Retinal pigment epithelial cell (primary cell): ENCODE measurements around the gene GRIA1.

Experiments used
- DNase-seq: peaks from one replicate; pipeline ENCODE4 v3.0.0-alpha.2; 2010; ENCODE audit warnings: low read depth
- H3K4me3 ChIP-seq: 2 replicates; pipeline ENCODE4 v1.5.1; 2011; ENCODE audit warnings: mild to moderate bottlenecking, low read length, control low read depth, moderate library complexity
- TF ChIP-seq, protein P1 (sequence below): conservative IDR thresholded peaks from 2 replicates; pipeline ENCODE4 v1.5.1; 2011; ENCODE audit warnings: low read depth, low read length, control low read depth, inconsistent platforms

GRIA1 gene

DNA sequence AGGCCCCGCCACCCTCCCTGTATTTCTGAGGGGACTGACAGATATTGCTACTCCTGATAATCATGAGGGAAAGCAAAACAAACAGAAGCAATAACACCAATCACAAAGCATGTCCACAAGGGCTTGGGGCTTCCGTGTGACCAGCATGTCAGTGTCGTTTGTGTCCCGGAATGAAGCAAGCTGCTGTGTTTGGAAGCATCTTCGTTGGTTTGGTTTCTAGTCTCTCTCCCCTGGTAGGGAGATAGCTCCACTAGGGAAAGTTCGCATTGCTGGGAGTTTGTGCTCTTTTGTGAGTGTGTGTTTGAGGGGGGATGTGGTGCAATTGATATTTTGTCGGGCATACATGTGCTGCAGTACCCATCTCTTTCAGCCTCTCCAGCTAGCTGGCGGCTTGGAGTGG lies 1.4 kb downstream of the GRIA1 start:
- H3K4me3 ChIP-seq = no peak overlapping the region
- no peak for DNase-seq
- TF ChIP-seq, protein P1, sequence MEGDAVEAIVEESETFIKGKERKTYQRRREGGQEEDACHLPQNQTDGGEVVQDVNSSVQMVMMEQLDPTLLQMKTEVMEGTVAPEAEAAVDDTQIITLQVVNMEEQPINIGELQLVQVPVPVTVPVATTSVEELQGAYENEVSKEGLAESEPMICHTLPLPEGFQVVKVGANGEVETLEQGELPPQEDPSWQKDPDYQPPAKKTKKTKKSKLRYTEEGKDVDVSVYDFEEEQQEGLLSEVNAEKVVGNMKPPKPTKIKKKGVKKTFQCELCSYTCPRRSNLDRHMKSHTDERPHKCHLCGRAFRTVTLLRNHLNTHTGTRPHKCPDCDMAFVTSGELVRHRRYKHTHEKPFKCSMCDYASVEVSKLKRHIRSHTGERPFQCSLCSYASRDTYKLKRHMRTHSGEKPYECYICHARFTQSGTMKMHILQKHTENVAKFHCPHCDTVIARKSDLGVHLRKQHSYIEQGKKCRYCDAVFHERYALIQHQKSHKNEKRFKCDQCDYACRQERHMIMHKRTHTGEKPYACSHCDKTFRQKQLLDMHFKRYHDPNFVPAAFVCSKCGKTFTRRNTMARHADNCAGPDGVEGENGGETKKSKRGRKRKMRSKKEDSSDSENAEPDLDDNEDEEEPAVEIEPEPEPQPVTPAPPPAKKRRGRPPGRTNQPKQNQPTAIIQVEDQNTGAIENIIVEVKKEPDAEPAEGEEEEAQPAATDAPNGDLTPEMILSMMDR = no peak

DNA sequence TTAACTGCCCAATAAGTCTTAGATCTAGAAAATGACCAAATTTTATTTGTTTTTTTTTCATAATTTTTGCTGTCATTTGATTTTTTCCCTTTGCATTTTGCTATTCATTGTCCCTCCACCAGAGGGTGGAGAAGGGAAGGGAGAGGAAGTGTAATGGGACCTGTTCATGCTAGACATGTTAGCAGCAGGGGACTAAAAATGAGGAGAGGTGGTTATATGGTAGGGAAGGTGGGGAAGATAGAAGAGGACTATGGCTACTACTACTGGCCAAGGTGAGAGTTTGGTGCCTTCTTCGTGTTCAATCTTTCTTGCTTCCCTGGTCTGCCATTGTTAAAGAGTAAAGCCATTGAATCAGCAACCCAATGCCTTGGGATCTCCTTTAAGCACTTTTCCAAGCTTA lies 6.4 kb downstream of the GRIA1 start:
- TF ChIP-seq, protein P1 = peak; percentile 89
- DNase-seq = no peak
- no peak overlapping the region for H3K4me3 ChIP-seq

DNA sequence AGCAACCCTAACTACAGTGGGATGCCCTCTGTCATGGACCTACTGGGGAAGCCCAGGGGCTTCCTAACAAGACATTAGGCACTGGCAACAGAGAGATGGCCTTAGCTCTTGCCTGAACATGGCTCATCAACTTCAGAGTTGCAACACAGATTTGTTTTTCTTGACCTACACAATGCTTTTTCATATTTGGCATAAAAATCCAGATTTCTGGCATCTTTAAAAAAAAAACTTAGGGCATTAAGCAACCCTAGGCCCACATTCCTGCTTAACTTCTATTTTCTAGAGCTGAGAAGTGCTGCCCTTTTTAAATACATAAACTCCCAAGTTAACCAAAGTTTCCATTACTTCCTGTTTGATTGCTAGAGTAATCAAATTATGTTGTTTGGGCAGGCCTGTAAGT lies 8.0 kb downstream of the GRIA1 start:
- no peak overlapping the region for H3K4me3 ChIP-seq
- DNase-seq = no peak
- TF ChIP-seq, protein P1 = no peak

DNA sequence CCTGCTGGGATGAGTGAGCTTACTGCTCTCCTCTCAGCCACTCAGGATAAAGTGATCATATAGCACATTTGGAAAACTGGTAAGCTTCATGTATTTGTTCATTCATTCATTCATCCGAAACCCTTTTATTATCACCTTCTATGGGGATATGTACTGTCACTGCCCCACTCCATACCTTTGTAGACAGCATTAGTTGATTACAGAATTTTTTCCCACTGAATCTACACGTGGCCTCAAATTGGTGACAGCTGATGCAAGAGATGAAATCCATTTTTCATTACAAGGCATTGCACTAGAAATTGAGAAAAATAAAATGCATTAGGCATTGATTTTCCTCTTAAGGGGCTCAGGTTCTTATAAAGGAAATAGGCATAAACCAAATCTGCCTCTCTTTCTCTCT lies 9.7 kb downstream of the GRIA1 start:
- no peak for DNase-seq
- H3K4me3 ChIP-seq = no peak overlapping the region
- TF ChIP-seq, protein P1 = no peak

DNA sequence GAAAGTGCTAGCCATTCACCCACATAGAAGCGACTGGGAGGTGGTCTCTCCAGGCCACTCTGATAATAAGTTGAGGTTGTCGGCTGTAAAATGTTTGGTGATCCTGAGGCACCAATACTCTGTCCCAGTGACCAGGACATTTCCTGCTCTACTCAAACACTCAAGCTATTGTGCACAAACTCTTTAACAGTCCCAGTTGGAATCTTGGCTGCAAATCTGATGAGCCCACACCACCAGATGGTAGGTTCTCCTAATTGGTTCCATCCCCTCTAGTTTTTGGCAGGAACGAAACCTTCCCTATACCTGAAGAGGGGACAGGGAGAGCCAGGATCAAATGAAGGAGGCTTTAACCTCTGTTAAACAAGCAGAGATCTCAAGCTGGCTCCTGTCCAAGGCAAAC lies 14.3 kb downstream of the GRIA1 start:
- DNase-seq = no peak
- no peak overlapping the region for H3K4me3 ChIP-seq
- TF ChIP-seq, protein P1 = no peak

DNA sequence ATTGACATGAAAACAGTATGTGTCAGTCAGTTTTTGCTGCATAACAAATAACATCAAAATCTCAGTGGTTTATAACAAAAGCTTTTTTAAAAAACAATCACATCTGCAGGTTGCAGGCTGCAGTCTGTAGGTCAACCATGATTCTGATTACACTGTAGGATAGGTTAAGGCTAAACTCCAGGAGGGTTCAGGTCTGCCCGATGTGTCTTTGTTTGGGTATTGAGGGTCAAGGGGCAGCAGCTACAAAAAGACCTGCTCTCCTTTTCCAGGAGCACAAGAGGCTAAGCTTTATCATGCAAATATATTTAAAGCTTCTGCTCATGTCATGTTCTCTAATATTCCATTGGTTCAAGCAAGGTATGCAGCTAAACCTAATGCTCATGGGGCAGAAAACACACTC lies 18.2 kb downstream of the GRIA1 start:
- no peak overlapping the region for H3K4me3 ChIP-seq
- no peak for DNase-seq
- TF ChIP-seq, protein P1 = no peak

DNA sequence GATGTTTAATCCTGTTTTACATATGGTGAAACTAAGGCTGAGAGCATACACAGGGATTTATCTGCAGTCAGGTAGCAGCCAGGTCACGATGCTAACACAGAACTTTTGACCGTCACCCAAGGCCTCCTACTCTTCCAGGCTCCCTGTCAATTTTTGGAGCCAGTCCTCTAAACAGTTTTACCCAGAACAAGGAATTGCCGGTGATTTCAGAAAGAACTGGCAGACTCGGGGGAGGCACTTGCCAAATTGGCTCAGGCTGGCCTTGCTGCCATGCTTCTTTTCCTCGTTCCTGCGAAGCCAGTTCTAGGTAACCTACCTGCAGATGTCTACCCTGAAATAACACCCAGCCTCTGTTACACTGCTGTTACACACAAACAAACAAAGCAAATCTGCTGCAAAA lies 21.2 kb downstream of the GRIA1 start:
- H3K4me3 ChIP-seq = no peak overlapping the region
- TF ChIP-seq, protein P1 = no peak
- DNase-seq = no peak
